Measurements from ENCODE around the gene UQCRC1. TPM values are rescaled to one million over a fixed set of nuclear protein-coding genes. Genes with fewer than 3 reads are reported as not detected.
A peak's percentile ranks its signal among the peaks of the same experiment; 100 is the strongest.

UQCRC1 gene
- total and polyA plus RNA-seq, 2 donors = 82.4 to 282 TPM

DNA sequence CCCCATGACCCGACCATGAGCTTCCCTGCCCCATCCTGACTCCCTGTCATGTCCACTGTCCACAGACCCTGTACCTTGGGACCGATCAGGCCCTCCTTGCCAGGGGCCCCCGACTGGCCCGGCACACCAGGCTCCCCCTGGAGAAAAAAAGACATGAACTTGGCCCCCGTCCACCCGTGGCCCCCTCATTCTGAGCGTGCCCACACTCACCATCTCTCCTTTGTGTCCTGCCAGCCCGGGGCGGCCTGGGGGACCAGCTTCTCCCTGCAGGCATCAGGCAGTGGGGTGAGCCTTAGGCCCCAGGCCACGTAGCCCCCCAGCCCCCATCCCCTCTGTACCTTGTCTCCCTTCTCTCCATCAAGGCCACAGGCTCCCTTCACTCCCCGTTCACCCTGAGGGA lies 41.9 kb downstream of the UQCRC1 start:
- H3K4me1 ChIP-seq (ENCODE audit: insufficient read depth) = no peaks in the 10 kb centered on the region
- no peak overlapping the region for H3K27ac ChIP-seq (ENCODE audit: low read depth)
- 93% methylated on average over 11 of the region's 11 CpGs for WGBS
- no peak for DNase-seq (ENCODE audit: extremely low spot score)
- no peaks in the 10 kb centered on the region for H3K36me3 ChIP-seq (ENCODE audit: insufficient read depth)
- no peak overlapping the region for H3K4me3 ChIP-seq (ENCODE audit: low read depth, low read length)

DNA sequence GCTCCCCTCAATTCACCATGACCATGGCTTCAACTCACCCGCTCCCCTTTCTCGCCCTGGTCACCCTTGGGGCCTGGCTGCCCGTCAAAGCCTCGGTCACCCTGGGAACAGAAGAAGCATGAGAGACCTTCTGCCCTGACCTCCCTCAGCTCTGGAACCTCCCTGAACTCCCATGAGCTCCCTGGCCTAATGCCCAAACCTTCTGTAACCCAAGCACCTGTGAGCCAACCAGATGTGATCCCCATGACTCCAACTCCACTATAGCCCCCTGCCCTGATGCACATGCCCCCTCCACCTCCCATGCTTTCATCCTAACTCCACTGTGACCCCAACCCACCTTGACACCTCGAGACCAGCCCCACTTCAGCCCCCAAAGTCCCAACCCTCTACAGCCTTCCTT lies 42.4 kb downstream of the UQCRC1 start:
- Histone ChIP-seq H3K27ac (ENCODE audit: low read depth) (no peak overlapping the region), H3K4me3 (ENCODE audit: low read depth, low read length) (no peak overlapping the region), H3K4me1 (ENCODE audit: insufficient read depth) (no peaks in the 10 kb centered on the region), H3K36me3 (ENCODE audit: insufficient read depth) (no peaks in the 10 kb centered on the region)
- no peak for DNase-seq (ENCODE audit: extremely low spot score)
- WGBS = 91% methylated on average over 5 of the region's 5 CpGs

DNA sequence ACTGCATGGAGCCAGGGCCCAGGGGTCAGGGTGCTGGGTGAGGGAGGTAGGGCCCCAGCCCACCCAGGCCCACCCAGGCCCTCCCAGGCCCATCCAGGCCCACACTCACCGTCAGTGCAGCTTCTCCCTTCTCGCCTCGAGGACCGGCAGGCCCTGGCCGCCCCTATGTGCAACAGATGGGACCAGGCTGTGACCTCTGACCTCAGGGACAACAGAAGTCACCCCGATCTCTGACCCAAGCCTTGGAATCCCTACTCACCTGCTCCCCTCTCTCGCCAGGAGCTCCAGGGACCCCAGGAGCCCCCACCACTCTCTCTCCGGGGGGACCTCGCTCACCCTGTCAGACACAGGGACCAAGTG lies 43.1 kb downstream of the UQCRC1 start:
- Histone ChIP-seq H3K4me3 (ENCODE audit: low read depth, low read length) (no peak overlapping the region), H3K27ac (ENCODE audit: low read depth) (no peak overlapping the region), H3K36me3 (ENCODE audit: insufficient read depth) (no peaks in the 10 kb centered on the region), H3K4me1 (ENCODE audit: insufficient read depth) (no peaks in the 10 kb centered on the region)
- WGBS = 85% methylated on average over 9 of the region's 9 CpGs
- DNase-seq (ENCODE audit: extremely low spot score) = no peak

DNA sequence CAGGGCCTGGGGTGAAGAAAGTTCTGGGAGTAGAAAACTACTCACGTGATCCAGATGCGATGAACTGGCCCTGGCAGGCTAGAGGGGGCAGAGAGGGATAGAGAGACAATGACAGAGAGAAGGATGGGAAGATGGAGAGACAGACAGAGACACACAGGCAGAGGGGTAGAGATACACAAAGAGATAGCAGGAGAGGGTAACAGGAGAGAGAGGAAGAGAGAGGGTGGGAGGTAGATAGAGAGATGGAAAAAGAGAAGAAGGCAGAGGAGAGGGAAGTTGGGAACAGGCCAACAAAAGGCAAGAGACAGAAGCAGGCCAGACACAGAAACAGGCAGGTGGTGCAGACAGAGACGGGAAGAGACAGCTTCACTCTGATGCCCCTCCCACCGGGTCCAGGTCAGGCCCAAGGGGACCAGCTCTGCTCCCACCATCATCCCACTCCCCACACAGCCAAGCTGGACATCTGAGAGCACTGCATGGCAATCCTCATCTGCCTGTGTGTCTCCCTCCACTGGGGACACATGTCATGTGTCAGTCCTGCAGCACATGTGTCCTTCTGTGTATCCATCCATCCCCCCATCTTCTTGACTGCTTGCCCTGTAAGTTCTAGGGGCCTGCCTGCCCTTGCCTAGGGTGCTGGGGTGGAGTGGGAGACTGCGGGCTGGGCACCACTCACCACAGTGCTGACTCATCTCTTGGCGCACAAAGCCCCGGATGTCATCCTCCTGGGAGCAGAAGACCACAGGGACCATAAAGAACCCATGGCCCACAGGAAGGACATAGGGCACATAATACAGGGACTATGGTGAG lies 43.6 kb downstream of the UQCRC1 start:
- no peaks in the 10 kb centered on the region for H3K36me3 ChIP-seq (ENCODE audit: insufficient read depth)
- H3K27ac ChIP-seq (ENCODE audit: low read depth) = no peak overlapping the region
- H3K4me1 ChIP-seq (ENCODE audit: insufficient read depth) = no peaks in the 10 kb centered on the region
- no peak for DNase-seq (ENCODE audit: extremely low spot score)
- 57% methylated on average over 7 of the region's 7 CpGs for WGBS
- no peak overlapping the region for H3K4me3 ChIP-seq (ENCODE audit: low read depth, low read length)

DNA sequence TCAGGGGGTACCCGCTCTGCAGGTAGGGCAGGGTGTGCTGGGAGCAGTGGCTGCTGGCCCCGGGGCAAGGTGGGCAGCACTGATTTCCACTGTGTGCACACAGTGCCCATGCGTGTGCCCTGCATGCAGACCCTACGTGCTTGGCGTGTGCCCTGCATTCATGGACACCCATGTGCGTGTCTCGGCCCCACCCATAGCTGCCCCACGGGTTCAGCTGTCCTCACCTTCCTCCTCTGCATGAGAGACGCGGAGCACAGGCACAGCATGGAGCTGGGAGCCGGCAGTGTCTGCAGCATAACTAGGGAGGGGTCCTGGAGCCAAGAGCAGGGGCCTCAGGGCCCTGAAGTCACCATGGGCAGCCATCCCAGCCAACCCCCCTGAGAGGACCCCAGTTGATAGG lies 44.3 kb downstream of the UQCRC1 start:
- Histone ChIP-seq H3K4me3 (ENCODE audit: low read depth, low read length) (no peak overlapping the region), H3K4me1 (ENCODE audit: insufficient read depth) (no peaks in the 10 kb centered on the region), H3K36me3 (ENCODE audit: insufficient read depth) (no peaks in the 10 kb centered on the region), H3K27ac (ENCODE audit: low read depth) (no peak overlapping the region)
- WGBS = 85% methylated on average over 11 of the region's 11 CpGs
- no peak for DNase-seq (ENCODE audit: extremely low spot score)

DNA sequence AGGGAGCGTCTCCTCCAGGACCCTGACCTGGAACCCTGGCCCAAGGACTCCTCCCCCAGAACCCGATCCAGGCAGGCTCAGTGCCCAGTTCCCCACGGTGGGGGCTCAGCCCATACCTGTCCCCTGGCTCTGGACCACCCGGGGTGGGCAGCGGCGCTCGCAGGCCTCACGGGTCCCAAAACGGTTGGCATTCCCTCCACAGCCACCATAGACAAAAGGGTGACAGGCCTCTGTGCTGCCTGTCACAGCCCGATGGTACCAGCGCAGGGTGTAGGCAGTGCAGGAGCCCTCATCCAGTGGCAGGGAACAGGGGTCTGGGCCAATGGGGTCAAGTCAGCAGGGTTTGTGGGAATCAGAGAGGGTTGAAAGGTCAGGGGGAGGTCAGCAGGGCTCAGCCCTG lies 44.8 kb downstream of the UQCRC1 start:
- Histone ChIP-seq H3K4me3 (ENCODE audit: low read depth, low read length) (no peak overlapping the region), H3K36me3 (ENCODE audit: insufficient read depth) (no peaks in the 10 kb centered on the region), H3K27ac (ENCODE audit: low read depth) (no peak overlapping the region), H3K4me1 (ENCODE audit: insufficient read depth) (no peaks in the 10 kb centered on the region)
- DNase-seq (ENCODE audit: extremely low spot score) = no peak
- 88% methylated on average over 11 of the region's 11 CpGs for WGBS

DNA sequence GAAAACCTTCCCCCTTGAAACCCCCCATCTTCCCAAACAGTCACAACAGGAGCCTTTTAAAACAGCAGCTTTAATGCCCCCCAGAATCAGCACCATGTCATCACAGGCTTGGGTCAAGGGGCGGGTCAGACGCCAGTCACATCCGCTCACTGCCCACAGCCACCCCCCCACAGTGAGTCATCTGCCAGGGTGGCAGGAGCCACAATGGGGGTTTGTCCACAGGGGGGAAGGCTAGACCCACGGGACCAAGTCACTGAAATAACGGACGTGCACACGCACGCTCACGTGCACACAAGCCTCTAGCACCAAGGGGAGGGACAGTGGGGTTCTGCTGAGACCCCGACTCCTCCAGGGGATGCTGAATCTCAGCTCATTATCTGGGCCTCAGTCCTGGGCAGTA lies 45.4 kb downstream of the UQCRC1 start:
- H3K27ac ChIP-seq (ENCODE audit: low read depth) = no peak overlapping the region
- no peaks in the 10 kb centered on the region for H3K4me1 ChIP-seq (ENCODE audit: insufficient read depth)
- H3K4me3 ChIP-seq (ENCODE audit: low read depth, low read length) = no peak overlapping the region
- 73% methylated on average over 10 of the region's 10 CpGs for WGBS
- H3K36me3 ChIP-seq (ENCODE audit: insufficient read depth) = no peaks in the 10 kb centered on the region
- DNase-seq (ENCODE audit: extremely low spot score) = no peak

DNA sequence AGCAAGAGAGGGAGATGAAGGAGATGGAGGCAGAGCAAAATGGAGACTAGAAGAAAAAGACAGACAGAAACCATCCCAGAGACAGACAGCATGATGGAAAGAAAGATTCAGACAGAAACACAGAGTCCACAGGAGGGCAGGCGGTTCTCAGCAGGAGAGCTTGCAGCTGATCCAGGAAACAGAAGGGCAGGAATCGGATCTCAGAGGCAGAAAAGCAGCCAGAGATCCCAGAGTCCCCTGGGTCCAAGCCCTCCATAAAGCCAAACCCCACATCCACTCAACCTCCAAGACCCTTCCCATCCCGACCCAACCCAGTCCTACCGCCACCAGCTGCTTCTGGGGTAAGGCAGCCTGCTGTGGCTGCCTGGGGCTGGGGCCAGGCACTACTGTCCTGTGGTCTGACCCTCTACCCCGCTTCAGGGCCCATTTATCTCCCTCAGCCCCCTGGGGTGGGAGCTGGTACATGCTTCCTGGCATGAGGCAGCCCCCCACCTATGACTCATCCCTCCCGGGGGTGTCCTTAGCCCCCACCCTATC lies 46.0 kb downstream of the UQCRC1 start, which contains the start of gene UCN2:
TSS of gene UCN2 (minus strand) at position 400 of the 537 bp plus-strand sequence. CDS start 657 bp downstream, outside the sequence.
- no peak for DNase-seq (ENCODE audit: extremely low spot score)
- no peak within 1 kb of the TSS for H3K27ac ChIP-seq (ENCODE audit: low read depth)
- H3K4me1 ChIP-seq (ENCODE audit: insufficient read depth) = no peaks in the 10 kb centered on the region
- WGBS = 72% methylated on average over 6 of the region's 6 CpGs
- no peak within 1 kb of the TSS for H3K4me3 ChIP-seq (ENCODE audit: low read depth, low read length)
- H3K36me3 ChIP-seq (ENCODE audit: insufficient read depth) = no peaks in the 10 kb centered on the region

DNA sequence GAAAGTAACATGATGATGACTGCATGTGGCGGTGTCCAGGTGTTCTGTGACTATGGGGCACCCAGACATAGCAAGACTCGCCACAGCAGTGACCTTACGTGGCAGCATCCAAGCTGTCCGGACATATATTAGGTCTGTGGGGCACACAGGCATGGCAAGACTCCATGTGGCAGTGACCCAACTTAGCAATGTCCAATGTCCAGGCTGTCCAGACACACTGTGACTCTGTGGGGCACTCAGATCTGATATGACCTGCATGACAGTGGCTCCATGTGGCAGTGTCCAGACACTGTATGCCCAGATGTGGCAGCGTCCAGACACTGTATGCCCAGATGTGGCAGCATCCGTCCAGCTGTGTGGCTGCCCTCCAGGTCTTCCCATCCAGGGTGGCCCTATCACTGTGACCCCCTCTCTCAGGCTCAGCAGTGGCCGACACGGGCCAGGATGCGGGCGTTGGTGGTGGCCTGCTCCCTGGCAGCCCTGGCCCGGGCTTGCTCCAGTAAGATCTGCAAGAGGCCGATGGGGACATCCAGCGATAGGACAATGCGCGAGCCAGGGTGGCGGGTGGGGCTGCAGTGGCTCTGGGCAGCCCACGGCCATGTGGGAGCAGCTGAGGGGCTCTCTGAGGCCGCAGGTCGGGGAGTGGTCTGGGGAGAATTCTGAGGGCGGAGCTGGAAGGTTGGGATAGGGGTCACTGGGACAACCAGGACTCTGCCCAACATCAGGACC lies 46.9 kb downstream of the UQCRC1 start:
- Histone ChIP-seq H3K4me3 (ENCODE audit: low read depth, low read length) (no peak overlapping the region), H3K36me3 (ENCODE audit: insufficient read depth) (no peaks in the 10 kb centered on the region), H3K27ac (ENCODE audit: low read depth) (no peak overlapping the region), H3K4me1 (ENCODE audit: insufficient read depth) (no peaks in the 10 kb centered on the region)
- WGBS = 91% methylated on average over 20 of the region's 20 CpGs
- no peak for DNase-seq (ENCODE audit: extremely low spot score)

DNA sequence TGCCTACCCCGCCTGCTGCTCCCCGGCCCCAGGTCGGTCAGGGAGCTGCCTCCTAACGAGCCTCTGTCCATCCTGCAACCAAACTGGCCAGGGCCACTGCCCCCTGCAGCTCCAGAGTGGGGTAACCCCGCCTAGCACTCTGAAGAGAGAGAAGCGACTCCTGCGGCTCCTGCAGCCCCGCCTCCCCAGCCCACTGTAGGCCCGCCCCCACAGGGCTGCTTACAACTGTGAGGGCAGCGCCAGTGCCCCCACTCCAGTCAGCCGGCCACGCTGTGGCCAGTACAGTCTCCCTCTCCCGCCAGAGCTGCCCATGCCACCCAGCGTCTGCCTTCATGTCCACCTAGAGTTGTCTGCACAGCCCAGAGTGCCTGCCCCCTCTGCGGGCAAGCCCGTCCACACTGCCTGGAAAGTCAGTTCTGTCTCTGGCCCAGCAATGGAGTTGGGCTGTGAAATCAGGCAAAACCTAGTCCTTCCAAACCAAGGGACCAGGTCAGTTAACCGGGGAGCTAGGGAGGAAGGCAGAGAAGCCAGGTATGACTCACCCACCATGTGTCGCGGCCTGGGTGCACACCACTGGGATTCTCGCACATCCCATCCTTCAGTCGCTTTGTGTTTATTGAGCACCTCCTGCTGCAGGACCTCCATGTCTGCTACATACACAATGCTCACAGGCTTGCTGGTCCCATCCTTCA lies 48.3 kb downstream of the UQCRC1 start:
- DNase-seq (ENCODE audit: extremely low spot score) = no peak
- Histone ChIP-seq H3K27ac (ENCODE audit: low read depth) (peak overlapping the region; percentile 42), H3K36me3 (ENCODE audit: insufficient read depth) (no peaks in the 10 kb centered on the region), H3K4me3 (ENCODE audit: low read depth, low read length) (no peak overlapping the region), H3K4me1 (ENCODE audit: insufficient read depth) (no peaks in the 10 kb centered on the region)
- WGBS = 26% methylated on average over 21 of the region's 21 CpGs

DNA sequence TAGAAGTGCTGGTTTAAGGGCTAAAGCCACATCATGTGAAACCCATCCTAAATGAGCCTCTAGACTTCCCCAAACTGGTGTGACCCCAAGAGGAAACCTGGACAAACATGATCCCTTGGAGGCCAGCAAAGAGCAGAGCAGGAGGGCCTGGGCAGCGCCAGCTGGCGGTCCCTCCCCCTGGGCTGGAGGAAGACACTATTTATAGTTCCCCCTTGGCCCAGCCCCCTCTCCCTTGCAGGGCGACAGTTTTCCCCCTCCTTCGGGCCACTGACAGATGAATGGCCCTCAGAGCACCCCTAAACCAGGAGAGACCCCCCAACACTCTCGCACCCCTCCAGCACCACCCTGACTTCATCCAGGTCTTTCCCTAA lies 48.8 kb downstream of the UQCRC1 start:
- Histone ChIP-seq H3K27ac (ENCODE audit: low read depth) (peak overlapping the region; percentile 42), H3K4me3 (ENCODE audit: low read depth, low read length) (no peak overlapping the region), H3K36me3 (ENCODE audit: insufficient read depth) (no peaks in the 10 kb centered on the region), H3K4me1 (ENCODE audit: insufficient read depth) (no peaks in the 10 kb centered on the region)
- 5% methylated on average over 5 of the region's 5 CpGs for WGBS
- DNase-seq (ENCODE audit: extremely low spot score) = no peak

DNA sequence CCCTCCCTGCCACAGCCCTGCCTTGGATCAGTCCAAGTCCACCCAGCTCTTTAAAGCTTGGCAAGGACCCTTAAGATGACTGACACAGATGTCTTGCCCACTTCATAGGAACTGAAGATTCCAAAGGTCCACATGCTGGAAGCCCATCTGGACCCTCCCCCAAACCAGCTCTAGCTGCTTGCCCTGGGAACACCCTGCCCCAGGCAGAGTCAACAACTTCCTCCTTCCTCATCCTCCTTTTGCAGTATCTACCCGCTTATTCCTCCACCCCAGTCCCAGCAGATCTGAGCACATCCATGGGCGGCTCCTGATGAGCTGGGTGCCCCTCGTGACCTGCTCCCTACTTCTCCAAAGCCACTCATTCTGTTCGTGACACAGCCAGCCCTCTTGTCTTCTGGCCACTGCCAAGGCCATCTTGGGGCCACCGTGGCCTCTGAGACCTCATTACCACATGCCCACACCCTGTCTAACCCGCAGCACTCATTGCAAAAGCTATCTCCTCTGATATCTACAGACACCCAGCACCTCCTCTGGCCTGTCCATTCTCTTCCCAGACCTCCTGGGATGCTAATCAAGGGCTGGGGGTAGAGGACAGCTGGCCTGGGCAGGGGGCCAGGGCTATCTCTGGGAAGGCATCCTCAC lies 50.8 kb downstream of the UQCRC1 start:
- H3K36me3 ChIP-seq (ENCODE audit: insufficient read depth) = no peaks in the 10 kb centered on the region
- no peak overlapping the region for H3K27ac ChIP-seq (ENCODE audit: low read depth)
- DNase-seq (ENCODE audit: extremely low spot score) = no peak
- H3K4me3 ChIP-seq (ENCODE audit: low read depth, low read length) = no peak overlapping the region
- H3K4me1 ChIP-seq (ENCODE audit: insufficient read depth) = no peaks in the 10 kb centered on the region
- WGBS = 75% methylated on average over 6 of the region's 6 CpGs

Data from urinary bladder (tissue), 4 donors.